GM18520 (cell line): ENCODE results near the gene TCEANC.
"Not testable (repeated sequence)": the region's sequence is repeated elsewhere in the genome, so short reads cannot be mapped to it uniquely, and the experiment has no call there.

ENCODE experiments used
- ATAC-seq: cut with Tn5 transposase; IDR thresholded peaks from one replicate; pipeline ENCODE4 v1.9.1; 2021; ENCODE audit not compliant: unreplicated experiment

Gene TCEANC, protein sequence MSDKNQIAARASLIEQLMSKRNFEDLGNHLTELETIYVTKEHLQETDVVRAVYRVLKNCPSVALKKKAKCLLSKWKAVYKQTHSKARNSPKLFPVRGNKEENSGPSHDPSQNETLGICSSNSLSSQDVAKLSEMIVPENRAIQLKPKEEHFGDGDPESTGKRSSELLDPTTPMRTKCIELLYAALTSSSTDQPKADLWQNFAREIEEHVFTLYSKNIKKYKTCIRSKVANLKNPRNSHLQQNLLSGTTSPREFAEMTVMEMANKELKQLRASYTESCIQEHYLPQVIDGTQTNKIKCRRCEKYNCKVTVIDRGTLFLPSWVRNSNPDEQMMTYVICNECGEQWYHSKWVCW

GRCh38 chrX:13652850-13653693, at the start of gene TCEANC:
Gene TCEANC, plus strand, starts transcription at chrX:13653141. Its CDS starts 9,368 bp downstream, at chrX:13662509.
- ATAC-seq, result peak; percentile 91

- no peak for ATAC-seq
These were observed 47.3 kb upstream of the TCEANC start for GRCh38 chrX:13605611-13606010.

- no peak for ATAC-seq
These were observed 45.5 kb upstream of the TCEANC start for GRCh38 chrX:13607331-13607995.

DNA sequence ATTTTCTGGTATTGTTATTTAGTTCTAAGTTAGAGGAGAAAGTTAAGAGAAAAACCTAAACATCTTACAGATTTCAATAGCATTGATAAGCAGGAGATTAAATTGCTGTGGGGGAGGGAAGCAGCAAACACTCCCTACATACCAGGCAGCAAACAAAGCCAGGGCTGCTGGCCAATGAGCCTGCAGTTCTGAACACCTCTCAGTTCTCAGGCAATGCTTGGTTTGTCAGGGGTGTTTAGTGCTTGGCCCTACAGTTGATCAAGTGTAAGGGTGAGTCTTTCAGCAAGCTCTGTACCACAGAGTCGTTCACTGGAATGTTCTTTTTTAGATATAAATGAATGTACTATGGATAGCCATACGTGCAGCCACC, 45.0 kb upstream of the TCEANC start:
- no peak for ATAC-seq

DNA sequence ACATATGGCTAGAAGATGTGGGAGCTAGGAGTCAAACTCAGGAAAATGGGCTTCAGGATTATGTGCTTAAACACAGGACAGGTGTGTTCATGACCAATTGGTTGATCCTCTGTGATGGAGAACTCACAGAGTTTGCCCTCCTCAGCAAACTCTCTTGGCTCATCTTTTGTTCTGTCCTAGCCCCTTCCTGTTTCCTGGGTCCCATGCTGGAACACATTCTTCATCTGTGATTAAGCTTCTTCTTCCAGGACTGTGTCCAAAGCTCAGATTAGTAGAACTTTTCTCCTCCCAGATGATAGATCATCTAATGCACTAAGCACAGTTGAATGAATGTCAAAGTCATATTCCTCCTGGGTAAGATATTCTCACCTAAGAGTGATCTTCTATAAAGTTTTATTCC, 38.8 kb upstream of the TCEANC start:
- ATAC-seq, result no peak

- ATAC-seq, result peak; percentile 67
These were observed 32.7 kb upstream of the TCEANC start for GRCh38 chrX:13620207-13620606.

GRCh38 chrX:13622401-13622964, 30.5 kb upstream of the TCEANC start:
- ATAC-seq, result no peak

GRCh38 chrX:13627306-13627705, 25.6 kb upstream of the TCEANC start:
- ATAC-seq, result no peak

GRCh38 chrX:13637224-13637623, 15.7 kb upstream of the TCEANC start:
- not testable (repeated sequence) for ATAC-seq

- no peak for ATAC-seq
These were observed 14.9 kb upstream of the TCEANC start for GRCh38 chrX:13638021-13638420.

DNA sequence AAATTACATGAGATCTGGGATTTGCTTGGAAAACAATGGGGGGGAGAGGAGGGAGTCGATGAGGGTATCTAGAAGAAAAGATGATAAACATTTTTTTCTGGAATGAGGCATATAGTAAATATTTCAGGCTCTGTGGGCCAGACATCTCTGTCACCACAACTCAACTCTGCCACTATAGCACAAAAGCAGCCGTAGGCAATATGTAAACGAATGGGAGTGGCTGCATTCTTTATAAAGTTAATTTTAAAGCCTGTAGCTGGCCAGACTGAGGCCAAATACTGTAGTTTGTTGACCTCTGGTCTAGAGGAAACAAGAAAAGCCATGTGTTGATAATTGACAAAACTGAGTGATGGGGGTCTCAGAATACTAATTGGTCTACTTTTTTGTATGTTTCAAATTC, 14.1 kb upstream of the TCEANC start:
- no peak for ATAC-seq

DNA sequence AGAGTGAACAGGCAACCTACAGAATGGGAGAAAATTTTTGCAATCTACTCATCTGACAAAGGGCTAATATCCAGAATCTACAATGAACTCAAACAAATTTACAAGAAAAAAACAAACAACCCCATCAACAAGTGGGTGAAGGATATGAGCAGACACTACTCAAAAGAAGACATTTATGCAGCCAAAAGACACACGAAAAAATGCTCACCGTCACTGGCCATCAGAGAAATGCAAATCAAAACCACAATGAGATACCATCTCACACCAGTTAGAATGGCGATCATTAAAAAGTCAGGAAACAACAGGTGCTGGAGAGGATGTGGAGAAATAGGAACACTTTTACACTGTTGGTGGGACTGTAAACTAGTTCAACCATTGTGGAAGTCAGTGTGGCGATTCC, 11.3 kb upstream of the TCEANC start:
- not testable (repeated sequence) for ATAC-seq

DNA sequence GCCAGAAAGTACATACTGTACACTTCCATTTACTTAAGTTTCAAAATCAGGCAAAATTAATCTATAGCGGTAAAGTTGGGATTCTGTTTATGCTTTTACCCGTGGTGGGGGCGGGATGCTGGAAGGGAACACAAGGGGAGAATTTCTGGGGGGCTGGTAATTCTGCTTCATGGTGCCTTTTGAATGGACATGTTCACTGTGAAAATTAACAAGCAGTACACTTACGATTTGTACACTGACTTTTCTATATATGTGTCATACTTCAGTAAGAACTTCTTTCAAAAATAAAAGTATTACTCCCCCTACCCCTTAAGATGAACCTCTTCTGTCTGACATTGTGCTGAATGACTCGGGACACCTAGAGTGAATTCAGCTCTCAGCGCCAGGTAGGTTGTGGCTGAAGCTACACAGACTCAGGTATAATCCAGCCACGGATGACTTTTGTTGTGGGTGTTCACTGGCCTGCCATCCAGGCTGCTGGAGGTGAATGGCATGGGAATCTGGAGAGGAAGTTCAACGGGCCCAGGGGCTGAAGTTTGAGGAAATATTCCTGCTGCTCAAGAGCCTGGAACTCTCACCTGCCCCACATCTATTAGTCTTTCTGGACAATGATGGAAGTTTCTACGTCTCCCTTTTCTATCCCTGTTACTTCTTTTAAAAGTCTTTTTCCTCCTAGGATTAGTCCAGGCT, 7.3 kb upstream of the TCEANC start:
- no peak for ATAC-seq

- no peak for ATAC-seq
These were observed 6.8 kb upstream of the TCEANC start for GRCh38 chrX:13646154-13646549.

GRCh38 chrX:13647709-13648212, 5.2 kb upstream of the TCEANC start:
- ATAC-seq, result no peak

- not testable (repeated sequence) for ATAC-seq
These were observed 4.6 kb upstream of the TCEANC start for GRCh38 chrX:13648336-13648735.

DNA sequence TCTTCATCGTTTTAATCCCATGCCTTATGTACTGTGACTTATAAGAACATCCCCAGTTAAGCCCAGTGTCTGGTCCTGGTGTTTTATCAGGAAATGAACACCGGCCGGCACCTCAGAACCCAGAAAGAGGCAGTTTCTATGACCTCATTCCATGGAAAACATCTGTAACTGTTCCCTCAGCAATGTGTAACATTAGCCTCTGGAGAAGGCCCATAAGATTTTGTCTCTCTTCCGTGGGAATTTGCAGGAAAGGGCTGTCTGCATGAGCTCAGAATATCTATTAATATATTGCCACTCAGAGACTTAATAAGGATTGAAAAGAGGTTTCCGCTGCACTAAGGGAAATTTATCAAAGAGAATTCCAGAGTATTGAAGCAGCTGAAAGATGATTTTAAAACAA, 3.1 kb upstream of the TCEANC start:
- ATAC-seq, result no peak

DNA sequence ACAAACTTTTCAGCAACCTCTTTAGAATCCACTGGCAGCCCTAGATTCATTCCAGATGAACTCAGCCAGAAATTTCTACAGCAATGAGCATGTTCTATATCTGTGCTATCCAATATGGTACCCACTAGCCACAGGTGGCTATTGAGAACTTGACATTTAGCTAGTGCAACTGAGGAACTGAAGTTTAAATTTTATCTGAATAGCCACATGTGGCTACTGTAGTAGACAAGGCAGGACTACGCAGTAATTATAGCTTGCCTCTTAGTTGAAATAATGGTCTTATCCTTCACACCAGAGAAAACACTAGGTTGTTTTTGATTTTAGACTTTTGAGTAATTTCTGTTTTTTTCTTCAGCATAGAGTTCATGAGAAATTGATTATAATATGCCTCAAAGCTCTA, 2.6 kb upstream of the TCEANC start:
- no peak for ATAC-seq

DNA sequence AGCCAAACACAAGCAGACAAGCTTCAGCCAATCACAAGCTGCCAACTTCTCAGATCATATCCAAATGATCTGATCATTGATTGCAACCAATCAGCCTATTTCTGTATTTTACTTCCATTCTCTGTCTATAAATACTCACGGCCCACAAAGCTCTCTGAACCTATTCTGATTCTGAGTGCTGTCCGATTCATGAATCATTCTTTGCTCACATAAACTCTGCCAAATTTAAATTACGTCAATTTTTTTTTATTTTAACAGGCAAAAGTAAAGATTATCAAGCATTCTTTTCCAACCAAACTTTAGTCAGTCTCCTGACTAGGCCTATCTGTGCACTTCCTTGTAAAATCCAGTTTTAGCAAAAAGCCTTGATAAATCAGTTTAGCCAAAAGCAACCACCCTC, 1.8 kb upstream of the TCEANC start:
- no peak for ATAC-seq

DNA sequence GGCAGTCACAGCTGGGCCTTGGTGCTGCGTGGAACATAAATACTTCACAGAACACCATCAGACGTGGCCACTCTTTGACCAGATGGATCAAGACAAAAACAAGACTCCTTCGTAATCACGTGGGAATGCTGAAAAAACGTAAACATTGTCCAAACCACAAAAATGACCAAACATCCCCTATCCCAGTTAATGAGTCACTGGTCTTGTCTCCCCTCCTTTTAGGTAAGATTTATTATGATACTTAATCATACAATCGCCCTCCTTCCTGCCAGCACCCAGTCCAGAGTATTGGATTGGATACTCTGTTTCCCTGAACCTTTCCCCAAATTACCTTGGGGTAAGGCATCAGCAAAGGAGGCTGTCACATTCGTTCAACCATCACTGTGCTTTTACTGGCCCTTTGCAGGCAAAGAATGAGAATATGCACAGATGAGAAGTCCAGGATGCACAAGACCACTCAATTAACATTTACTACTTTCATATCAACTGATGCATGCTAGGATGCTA, 601 bp upstream of the TCEANC start:
- ATAC-seq, result no peak
